HG03575 (cell line): ENCODE measurements around the gene SRGAP2B.
"Not testable (repeated sequence)": the region's sequence is repeated elsewhere in the genome, so short reads cannot be mapped to it uniquely, and the experiment has no call there.

ENCODE experiments used
- ATAC-seq: cut with Tn5 transposase; IDR thresholded peaks from one replicate; pipeline ENCODE4 v1.9.1; 2021; ENCODE audit not compliant: unreplicated experiment, insufficient number of reproducible peaks, low FRiP score; ENCODE audit errors: extremely low read depth

The SRGAP2B gene

DNA sequence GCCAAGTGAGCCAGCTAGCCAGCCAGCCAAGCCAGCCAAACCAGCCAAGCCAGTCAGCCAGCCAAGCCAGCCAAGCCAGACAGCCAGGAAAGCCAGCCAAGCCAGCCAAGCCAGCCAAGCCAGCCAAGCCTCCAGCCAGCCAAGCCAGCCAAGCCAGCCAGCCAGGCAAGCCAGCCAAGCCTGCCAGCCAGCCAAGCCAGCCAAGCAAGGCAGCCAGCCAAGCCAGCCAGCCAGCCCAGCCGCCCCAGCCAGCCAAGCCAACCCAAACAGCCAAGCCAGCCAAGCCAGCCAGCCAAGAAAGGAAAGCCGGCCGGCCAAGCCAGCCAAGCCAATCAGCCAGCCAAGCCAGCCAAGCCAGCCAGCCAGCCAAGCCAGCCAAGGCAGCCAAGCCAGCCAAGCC is 236.5 kb downstream of the SRGAP2B start:
- ATAC-seq, result not testable (repeated sequence)
